ENCODE results near the gene LAMB4. TPM values are rescaled to one million over a fixed set of nuclear protein-coding genes. Genes with fewer than 3 reads are reported as not detected.

LAMB4 gene
- total and polyA plus RNA-seq, 2 donors (not counting 1 experiment from before 2014, with no cell fraction given) = not detected

GRCh38 chr7:107980171-107980570 lies 150.0 kb downstream of the LAMB4 start:
- H3K79me2 ChIP-seq (ENCODE audit: control insufficient read depth, insufficient read depth, low read length) = no peaks in the 10 kb centered on the region
- intact Hi-C loops (cut with micrococcal nuclease) = no loop called here
- H3K4me2 ChIP-seq (replicated peaks; ENCODE audit: low read depth, low read length, poor library complexity, severe bottlenecking) = no peak overlapping the region
- WGBS (ENCODE audit: insufficient coverage) = no CpG with 5 or more reads among the region's 3 CpGs
- ChIA-PET POLR2A (no interaction called here), CTCF (no interaction called here)
- Mint-ChIP-seq H3K27ac (no peak overlapping the region), H3K27me3 (peaks cover 25% of the 10 kb centered on the region), H3K4me3 (no peak overlapping the region), H3K9me3 (ENCODE audit: insufficient read depth) (no peaks in the 10 kb centered on the region), H3K4me1 (no peaks in the 10 kb centered on the region)
- no peak overlapping the region for H2AFZ ChIP-seq (ENCODE audit: insufficient read depth, low read depth, low read length, poor library complexity, severe bottlenecking)
- TF ChIP-seq EZH2 (IDR thresholded peaks at IDR 0.05; ENCODE audit: borderline replicate concordance, insufficient read depth, low read depth, low read length, poor library complexity, severe bottlenecking) = no peak
- TF ChIP-seq CTCF (IDR thresholded peaks at IDR 0.05) = no peak
- H3K9me3 ChIP-seq (ENCODE audit: control extremely low read depth in 1 of 3, control insufficient read depth in 2 of 3, insufficient read depth in 1 of 3, low read length in 2 of 3) = no peaks in the 10 kb centered on the region
- no peak for DNase-seq
- peaks cover 0 to 8% (median 1%) of the 10 kb centered on the region in 4 experiments for H3K27me3 ChIP-seq (replicated peaks in 1 of 4; ENCODE audit: control extremely low read depth in 1 of 4, control insufficient read depth in 3 of 4, insufficient read depth in 4 of 4, low read length in 3 of 4)
- H3K4me3 ChIP-seq (ENCODE audit: control extremely low read depth in 1 of 5, extremely low read depth in 1 of 5, insufficient read depth in 1 of 5, low read depth in 2 of 5, low read length in 4 of 5) = no peak overlapping the region
- H3K9ac ChIP-seq (ENCODE audit: low read length) = no peak overlapping the region
- no peak for ATAC-seq (ENCODE audit: low read depth)
- no peaks in the 10 kb centered on the region for H3K4me1 ChIP-seq (ENCODE audit: control insufficient read depth in 2 of 2, insufficient read depth in 2 of 2, low read length in 2 of 2)
- no peaks in the 10 kb centered on the region for H3K36me3 ChIP-seq (replicated peaks in 1 of 2; ENCODE audit: control extremely low read depth in 1 of 2, control insufficient read depth in 1 of 2, extremely low read depth in 1 of 2, insufficient read depth in 2 of 2, low read length in 1 of 2)
- H4K20me1 ChIP-seq (ENCODE audit: control insufficient read depth, insufficient read depth, low read length, poor library complexity, severe bottlenecking) = no peaks in the 10 kb centered on the region
- no peak overlapping the region for H3K27ac ChIP-seq (ENCODE audit: low read length in 2 of 2)

- Histone ChIP-seq H3K4me1 (ENCODE audit: control insufficient read depth in 2 of 2, insufficient read depth in 2 of 2, low read length in 2 of 2) (no peaks in the 10 kb centered on the region), H3K9ac (ENCODE audit: low read length) (no peak overlapping the region), H3K4me2 (replicated peaks; ENCODE audit: low read depth, low read length, poor library complexity, severe bottlenecking) (no peak overlapping the region), H3K4me3 (ENCODE audit: control extremely low read depth in 1 of 5, extremely low read depth in 1 of 5, insufficient read depth in 1 of 5, low read depth in 2 of 5, low read length in 4 of 5) (no peak overlapping the region), H3K27me3 (replicated peaks in 1 of 4; ENCODE audit: control extremely low read depth in 1 of 4, control insufficient read depth in 3 of 4, insufficient read depth in 4 of 4, low read length in 3 of 4) (peaks cover 0 to 8% (median 1%) of the 10 kb centered on the region in 4 experiments), H3K27ac (ENCODE audit: low read length in 2 of 2) (no peak overlapping the region), H3K79me2 (ENCODE audit: control insufficient read depth, insufficient read depth, low read length) (no peaks in the 10 kb centered on the region), H4K20me1 (ENCODE audit: control insufficient read depth, insufficient read depth, low read length, poor library complexity, severe bottlenecking) (no peaks in the 10 kb centered on the region), H3K9me3 (ENCODE audit: control extremely low read depth in 1 of 3, control insufficient read depth in 2 of 3, insufficient read depth in 1 of 3, low read length in 2 of 3) (no peaks in the 10 kb centered on the region), H3K36me3 (replicated peaks in 1 of 2; ENCODE audit: control extremely low read depth in 1 of 2, control insufficient read depth in 1 of 2, extremely low read depth in 1 of 2, insufficient read depth in 2 of 2, low read length in 1 of 2) (no peaks in the 10 kb centered on the region), H2AFZ (ENCODE audit: insufficient read depth, low read depth, low read length, poor library complexity, severe bottlenecking) (no peak overlapping the region)
- no peak for ATAC-seq (ENCODE audit: low read depth)
- Mint-ChIP-seq H3K9me3 (ENCODE audit: insufficient read depth) (no peaks in the 10 kb centered on the region), H3K4me1 (no peaks in the 10 kb centered on the region), H3K27me3 (peaks cover 21% of the 10 kb centered on the region), H3K4me3 (no peak overlapping the region), H3K27ac (no peak overlapping the region)
- POLR2A ChIA-PET = no interaction called here
- no peak for TF ChIP-seq CTCF (IDR thresholded peaks at IDR 0.05)
- TF ChIP-seq EZH2 (IDR thresholded peaks at IDR 0.05; ENCODE audit: borderline replicate concordance, insufficient read depth, low read depth, low read length, poor library complexity, severe bottlenecking) = no peak
- CTCF ChIA-PET = no interaction called here
- intact Hi-C loops (cut with micrococcal nuclease) = no loop called here
- no CpG with 5 or more reads among the region's 5 CpGs for WGBS (ENCODE audit: insufficient coverage)
- no peak for DNase-seq
Measured at GRCh38 chr7:107978815-107979408, 151.2 kb downstream of the LAMB4 start.
